22Rv1 (cell line): Measurements from ENCODE around the gene SLC25A21.

ENCODE experiments used
- CTCF ChIP-seq: fragments of 450-650 bp; IDR thresholded peaks from 2 replicates; pipeline ENCODE4 v1.5.1; 2017; ENCODE audit warnings: mild to moderate bottlenecking
- ZFX ChIP-seq: fragments of 450-650 bp; IDR thresholded peaks from 2 replicates; pipeline ENCODE4 v1.6.1; 2017; ENCODE audit warnings: antibody characterized with exemption, borderline replicate concordance

GRCh38 chr14:36781897-36782296 lies 390.5 kb downstream of the SLC25A21 start:
- TF ChIP-seq CTCF (no peak), ZFX (no peak)
